Ishikawa (cell line): ENCODE results near the gene SDR9C7.

ENCODE experiments used
- EP300 ChIP-seq: IDR thresholded peaks from 2 replicates; pipeline ENCODE4 v1.6.1; 2012; ENCODE audit warnings: borderline replicate concordance
- MAX ChIP-seq: IDR thresholded peaks from 2 replicates; pipeline ENCODE4 v1.6.1; 2012
- RAD21 ChIP-seq: IDR thresholded peaks from 2 replicates; pipeline ENCODE4 v1.6.1; 2012; ENCODE audit warnings: low read depth
- REST ChIP-seq: IDR thresholded peaks from 2 replicates; pipeline ENCODE4 v1.6.1; 2012; ENCODE audit warnings: low read depth, mild to moderate bottlenecking
- TAF1 ChIP-seq: IDR thresholded peaks from 2 replicates; pipeline ENCODE4 v1.6.1; 2012; ENCODE audit warnings: low read depth, mild to moderate bottlenecking
- TCF12 ChIP-seq: IDR thresholded peaks from 2 replicates; pipeline ENCODE4 v1.6.1; 2012; ENCODE audit warnings: low read depth
- TEAD4 ChIP-seq: IDR thresholded peaks from 2 replicates; pipeline ENCODE4 v1.6.1; 2012
- YY1 ChIP-seq: IDR thresholded peaks from 2 replicates; pipeline ENCODE4 v1.6.1; 2012; ENCODE audit warnings: low read depth
- ZBTB7A ChIP-seq: IDR thresholded peaks from 2 replicates; pipeline ENCODE4 v1.6.1; 2012; ENCODE audit warnings: low read depth

- TF ChIP-seq TAF1: no peak
- no peak for TF ChIP-seq TEAD4
- no peak for TF ChIP-seq TCF12
- no peak for TF ChIP-seq REST
- TF ChIP-seq MAX: no peak
- no peak for TF ChIP-seq EP300
- no peak for TF ChIP-seq RAD21
- no peak for TF ChIP-seq ZBTB7A
- no peak for TF ChIP-seq YY1
Observed at GRCh38 chr12:56953314-56953713, 19.1 kb upstream of the SDR9C7 start.
